Endometrial microvascular endothelial cells (primary cell): Measurements from ENCODE around the gene GJC1. TPM values are rescaled to one million over a fixed set of nuclear protein-coding genes. Genes with fewer than 3 reads are reported as not detected.
"Not testable (repeated sequence)": the region's sequence is repeated elsewhere in the genome, so short reads cannot be mapped to it uniquely, and the experiment has no call there.

Experiments
- in situ Hi-C: cut with HindIII; loops from 2 replicates; pipeline ENCODE4 v1.10.0; 2017; ENCODE audit warnings: low sequenced_read_pairs, low pct_unique_long_range_greater_than_20kb; ENCODE audit errors: inconsistent ontology term
- total RNA-seq: library from RNA; depleted of rRNA; stranded (reverse); fragments of >200 nt; gene quantifications from one replicate; pipeline ENCODE4 v1.2.3, GENCODE V29; 2015; ENCODE audit errors: inconsistent ontology term

GJC1 gene
- total RNA-seq, 1 donor from 2014 or later = 18.2 TPM

DNA sequence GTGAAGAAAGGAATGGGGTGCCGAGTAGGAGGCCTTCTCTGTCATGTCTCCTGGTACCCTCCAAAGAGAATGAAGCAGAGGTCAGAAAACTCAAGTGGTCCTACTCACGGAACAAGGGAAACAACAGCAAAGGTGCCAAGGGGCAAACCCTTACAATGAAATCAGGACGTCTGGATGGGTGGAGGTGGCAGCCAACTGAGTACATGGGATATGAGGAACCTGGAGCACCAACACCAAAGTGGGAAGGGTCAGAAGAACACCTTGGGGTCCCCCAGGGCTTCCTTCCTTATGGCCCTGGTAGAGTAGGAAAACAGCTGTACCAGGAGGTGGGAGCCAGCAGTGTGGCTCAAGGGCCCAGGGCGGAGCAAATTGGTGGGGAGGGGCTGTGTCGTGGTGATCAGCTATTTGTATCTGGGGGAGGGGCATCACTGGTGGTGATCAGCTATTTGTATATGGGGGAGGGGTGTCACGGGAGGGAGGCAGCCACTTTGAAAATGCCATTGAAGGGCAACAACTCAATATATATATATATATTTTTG, 18.2 kb upstream of the GJC1 start:
- in situ Hi-C loops = no loop called here

DNA sequence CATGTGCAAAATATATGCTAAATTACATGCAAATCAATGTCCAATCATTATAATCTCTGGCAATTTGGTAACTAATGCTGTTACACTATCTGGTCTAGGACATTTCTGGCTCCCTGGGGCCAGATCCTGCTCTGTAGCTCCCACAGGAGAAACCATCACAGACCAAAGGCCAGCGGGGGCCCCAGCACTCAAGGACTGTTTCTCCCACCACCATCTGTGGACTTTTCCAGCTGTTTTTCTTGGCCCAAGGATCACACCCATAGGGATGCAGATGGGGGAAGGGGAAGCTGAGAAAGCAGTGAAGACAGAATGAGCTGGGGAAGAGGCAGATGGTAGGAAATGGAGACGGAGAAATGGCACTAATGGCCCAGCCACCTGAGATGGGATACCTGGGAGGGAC, 17.5 kb upstream of the GJC1 start, which contains the start of gene HIGD1B:
TSS of gene HIGD1B (plus strand) at position 298 of the 400 bp plus-strand sequence. CDS start 270 bp downstream, outside the sequence.
- in situ Hi-C loops = no loop called here

DNA sequence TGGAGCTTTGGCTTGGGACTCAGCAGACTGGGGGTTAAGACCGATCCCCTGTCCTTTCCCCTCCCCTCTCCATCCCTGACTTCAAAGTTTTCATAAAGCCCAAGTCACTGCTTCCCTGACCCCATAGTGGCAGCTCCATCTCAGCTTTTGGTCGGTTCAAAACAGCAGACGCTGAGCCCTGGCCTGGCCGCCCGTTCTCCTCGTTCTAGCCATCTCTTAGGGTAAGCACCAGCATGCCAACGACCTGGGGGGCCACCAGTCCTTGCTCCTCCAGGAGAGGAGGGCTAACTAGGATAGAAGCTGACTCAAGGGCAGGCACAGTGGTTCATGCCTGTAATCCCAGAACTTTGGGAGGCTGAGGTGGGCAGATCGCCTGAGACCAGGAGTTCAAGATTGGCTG, 16.1 kb upstream of the GJC1 start:
- in situ Hi-C loops = no loop called here

DNA sequence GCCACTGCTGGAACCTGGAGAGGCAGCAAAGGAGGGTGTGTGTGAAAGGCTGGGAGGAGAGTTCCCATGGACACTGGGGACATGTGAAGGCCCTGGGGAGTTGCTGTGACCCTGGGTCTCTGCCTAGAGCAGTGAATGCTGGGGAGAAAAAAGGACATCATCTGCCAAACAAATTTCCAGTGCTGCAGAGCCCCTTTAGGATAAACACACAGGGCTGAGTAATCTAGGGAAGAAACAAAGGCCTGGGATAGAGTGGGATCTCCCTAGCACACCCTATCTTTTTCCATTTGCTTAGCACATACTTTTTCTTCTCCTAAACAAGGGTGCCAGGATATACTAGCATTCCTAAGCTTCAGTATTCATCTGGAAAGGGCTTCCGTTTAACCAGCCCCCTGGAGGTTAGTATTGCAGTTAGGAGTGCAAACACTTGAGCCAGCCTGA, 14.3 kb upstream of the GJC1 start:
- in situ Hi-C loops = no loop called here

DNA sequence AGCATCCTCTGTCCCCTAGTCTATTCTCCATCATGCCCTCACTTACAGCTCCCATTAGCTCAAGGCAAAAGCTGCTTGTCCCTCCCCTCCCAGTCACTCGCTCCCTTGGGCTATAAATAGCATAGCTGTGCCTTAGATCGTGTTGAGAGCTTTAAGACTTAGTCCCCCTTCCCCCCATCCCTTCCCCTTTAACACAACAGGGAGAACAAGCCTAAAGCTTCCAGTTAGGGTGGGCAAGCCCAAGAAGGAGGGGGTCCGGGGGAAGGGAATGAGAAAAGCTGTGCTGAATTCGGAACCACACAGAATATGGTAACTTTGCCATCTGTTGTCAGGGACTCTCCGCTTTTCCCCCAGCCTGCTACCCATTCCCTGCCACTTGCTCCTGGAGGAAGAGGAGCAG, 12.7 kb upstream of the GJC1 start:
- in situ Hi-C loops = no loop called here

DNA sequence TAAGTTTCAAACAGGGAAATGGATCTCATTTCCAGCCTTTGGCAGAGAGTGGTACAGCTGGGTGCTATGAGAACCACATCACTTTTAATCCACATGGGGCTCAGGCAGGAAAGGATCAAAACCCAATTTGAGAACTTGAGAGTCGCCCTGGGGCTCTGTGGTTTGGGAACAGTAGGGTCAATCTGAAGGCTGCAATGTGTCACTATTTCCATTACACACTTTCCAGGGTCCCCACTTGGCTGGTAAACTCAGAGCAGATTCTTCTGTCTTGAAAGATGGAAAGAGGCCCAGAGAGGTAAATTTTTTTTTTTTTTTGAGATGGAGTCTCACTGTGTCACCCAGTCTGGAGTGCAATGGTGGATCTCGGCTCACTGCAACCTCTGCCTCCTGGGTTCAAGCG, 10.8 kb upstream of the GJC1 start:
- in situ Hi-C loops = no loop called here

DNA sequence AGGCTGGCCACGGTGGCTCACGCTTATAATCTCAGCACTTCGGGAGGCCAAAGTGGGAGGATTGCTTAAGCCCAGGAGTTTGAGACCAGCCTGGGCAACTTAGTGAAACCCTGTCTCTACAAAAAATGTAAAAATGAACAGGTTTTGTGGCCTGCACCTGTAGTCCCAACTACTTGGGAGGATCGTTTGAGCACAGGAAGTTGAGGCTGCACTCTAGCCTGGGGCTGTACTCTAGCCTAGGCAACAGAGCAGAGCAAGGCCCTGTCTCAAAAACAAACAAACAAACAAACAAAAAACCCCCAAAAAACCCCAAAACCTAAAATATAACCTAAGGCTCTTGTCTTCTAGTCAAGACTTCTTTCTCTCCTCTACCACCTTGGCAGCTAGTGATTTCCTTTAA, 10.2 kb upstream of the GJC1 start:
- in situ Hi-C loops = no loop called here

DNA sequence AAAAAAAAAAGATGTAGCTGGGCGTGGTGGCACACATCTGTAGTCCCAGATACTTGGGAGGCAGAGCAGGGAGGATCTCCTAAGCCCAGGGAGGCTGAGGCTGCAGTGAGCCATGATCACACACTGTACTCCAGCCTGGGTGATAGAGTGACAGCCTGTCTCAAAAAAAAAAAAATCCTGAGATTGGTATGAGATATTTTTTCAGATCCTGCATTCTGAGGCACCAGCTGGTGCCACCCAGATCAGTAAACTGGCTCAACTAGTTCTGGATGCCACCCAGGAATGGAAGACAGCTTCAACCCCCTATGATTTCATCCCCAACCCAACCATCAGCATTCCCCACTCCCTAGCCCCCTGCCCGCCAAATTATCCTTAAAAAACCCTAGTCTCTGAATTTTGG, 7.1 kb upstream of the GJC1 start:
- in situ Hi-C loops = no loop called here

DNA sequence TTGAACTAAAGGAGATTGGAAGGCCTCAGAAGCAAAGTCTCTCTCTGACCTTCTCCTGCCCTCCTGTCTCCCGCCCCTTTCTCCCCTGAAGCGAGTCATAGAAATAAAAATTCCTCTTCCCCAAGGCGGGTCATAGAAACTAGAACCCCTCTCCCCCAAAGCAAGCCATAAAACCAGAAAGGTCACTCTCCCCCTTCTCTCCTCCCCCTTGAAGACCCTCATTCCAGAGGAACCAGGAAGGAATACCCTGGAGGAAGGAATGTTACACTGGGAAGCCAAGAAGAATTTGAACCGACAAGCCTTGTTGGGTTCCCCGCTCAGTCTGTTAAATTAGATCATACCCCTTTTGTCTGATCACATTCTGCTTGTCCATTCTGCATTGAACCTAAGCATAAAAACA, 2.7 kb upstream of the GJC1 start:
- in situ Hi-C loops = no loop called here

DNA sequence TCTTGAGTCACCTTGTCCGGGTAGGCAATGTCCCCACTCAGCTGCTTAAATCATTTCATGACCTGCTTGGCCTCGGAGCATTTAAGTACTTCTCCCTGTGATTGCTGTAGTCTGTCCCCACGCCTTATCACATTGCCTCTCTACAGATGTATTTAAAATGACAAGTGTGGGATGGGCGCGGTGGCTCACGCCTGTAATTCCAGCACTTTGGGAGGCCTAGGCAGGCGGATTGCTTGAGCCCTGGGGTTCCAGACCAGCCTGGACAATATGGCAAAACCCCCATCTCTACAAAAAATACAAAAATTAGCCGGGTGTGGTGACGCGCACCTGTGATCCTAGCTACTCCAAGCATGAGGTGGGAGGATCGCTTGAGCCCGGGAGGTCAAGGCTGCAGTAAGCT, 1.3 kb upstream of the GJC1 start:
- in situ Hi-C loops = no loop called here

DNA sequence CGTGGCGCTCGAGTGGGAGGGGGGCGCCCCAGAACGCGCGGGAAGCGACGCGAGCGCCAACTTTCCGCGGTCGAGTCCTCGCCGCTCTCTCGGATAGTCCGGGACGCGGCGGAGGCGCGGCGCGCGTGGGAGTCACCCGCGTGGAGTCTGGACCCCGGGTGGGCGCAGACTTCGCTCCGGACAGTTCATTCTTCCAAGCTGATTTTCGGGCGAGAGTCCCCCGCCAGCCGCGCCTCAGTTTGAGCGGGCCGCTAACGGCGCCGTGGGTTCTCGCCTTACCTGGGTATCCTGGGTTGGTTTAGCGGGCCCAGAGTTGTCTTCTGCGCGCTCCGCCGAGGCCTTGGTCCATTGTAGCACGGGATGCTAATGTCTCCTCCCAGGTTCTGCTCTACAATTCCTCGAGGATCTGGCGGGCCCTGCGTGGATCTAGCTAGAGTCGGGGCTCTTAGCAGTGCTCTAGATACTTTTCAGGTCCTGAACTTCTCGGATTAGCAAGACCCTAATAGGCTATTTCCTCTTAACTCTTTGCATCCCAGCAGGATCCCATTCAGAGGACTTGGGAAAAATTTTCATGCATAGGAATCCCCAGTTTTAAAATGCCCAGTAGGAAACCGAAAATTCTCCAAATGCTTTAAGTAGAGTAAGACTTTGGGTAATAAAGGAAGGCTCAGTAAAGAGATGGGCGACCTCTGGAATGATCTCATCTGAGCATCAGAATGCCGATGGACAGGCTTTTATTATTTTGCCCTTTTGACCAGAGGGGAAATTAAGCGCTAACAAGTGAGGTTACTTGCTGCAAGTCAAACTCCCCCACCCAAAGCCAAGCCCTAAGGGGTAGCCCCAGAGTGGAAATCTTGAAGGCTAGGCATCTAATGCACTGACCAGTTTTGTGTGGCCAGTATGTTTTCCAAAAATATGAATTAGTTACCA, 537 bp upstream of the GJC1 start:
- in situ Hi-C loops = no loop called here

DNA sequence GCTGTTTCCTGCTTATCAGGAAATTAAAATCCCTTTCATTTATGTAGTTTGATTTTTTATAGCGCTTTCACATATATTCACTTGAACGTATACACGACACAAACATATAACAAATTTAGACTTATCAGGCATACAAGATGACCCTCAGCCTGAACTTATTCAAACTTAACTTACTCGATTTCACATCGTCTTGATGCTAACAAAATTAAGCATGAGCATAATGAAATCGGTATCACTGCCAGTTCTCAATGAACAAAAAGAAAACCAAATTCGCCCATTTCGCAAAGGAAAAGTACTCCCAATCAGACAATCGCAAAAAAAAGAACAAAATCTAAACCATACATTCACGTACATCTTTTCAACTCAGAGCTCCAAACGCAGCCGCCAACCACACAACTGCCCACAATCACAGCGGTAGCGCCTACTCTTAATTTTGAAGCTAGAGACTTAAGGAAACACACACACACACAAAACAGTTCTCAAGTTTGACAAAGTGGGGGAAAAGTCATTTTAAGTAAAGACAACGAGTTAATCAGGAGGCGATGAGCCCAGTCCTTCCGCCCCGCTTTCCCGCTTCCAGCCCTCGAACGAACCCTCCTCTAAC, 1.1 kb downstream of the GJC1 start:
- in situ Hi-C loops = no loop called here

DNA sequence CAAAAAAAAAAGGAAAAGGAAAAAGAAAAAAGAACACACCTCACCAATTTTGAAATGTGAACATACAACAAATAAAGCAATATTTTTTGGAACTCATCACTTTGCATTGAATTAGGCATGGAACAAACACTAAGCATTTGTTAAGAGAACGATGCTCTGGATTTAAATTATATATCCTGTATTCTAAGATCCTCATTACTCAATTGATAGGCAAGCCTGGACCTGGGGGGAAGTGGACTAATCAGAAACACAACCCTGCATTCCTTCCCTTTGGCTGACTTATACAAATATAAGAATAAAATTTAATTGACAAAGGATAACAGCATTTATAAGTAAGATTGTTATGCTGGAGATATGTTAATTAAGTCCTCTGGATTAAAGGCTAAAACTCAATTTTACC, 2.2 kb downstream of the GJC1 start:
- in situ Hi-C loops = no loop called here

DNA sequence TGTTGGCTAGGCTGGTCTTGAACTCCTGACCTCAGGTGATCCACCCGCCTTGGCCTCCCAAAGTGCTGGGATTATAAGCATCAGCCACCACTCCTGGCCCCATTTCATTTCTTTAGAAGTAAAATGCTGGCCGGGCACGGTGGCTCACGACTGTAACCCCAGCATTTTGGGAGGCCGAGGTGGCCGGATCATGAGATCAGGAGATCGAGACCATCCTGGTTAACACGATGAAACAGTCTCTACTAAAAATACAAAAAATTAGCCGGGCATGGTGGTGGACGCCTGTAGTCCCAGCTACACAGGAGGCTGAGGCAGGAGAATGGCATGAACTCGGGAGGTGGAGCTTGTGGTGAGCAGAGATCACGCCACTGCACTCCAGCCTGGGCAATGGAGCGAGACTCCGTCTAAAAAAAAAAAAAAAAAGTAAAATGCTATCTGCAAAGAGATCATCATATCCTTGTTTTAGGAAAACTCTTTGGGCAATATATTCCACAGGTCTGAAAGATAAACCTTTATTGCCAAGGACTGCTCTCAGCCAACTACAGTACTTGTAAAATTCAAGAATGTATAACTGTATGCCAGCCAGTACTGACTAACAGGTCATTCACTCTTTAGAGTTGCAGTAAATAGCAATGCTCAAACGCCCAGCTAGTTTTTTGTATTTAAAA, 3.8 kb downstream of the GJC1 start:
- in situ Hi-C loops = no loop called here

DNA sequence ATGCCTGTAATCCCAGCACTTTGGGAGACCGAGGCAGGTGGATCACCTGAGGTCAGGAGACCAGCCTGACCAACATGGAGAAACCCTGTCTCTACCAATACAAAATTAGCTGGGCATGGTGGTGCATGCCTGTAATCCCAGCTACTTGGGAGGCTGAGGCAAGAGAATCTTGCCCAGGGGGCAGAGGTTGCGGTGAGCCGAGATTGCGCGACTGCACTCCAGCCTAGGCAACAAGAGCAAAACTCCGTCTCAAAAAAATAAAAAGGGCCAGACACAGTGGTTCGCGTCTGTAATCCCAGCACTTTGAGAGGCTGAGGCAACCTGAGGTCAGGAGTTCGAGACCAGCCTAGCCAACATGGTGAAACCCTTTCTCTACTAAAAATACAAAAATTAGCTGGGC, 4.9 kb downstream of the GJC1 start:
- in situ Hi-C loops = not testable (repeated sequence)

DNA sequence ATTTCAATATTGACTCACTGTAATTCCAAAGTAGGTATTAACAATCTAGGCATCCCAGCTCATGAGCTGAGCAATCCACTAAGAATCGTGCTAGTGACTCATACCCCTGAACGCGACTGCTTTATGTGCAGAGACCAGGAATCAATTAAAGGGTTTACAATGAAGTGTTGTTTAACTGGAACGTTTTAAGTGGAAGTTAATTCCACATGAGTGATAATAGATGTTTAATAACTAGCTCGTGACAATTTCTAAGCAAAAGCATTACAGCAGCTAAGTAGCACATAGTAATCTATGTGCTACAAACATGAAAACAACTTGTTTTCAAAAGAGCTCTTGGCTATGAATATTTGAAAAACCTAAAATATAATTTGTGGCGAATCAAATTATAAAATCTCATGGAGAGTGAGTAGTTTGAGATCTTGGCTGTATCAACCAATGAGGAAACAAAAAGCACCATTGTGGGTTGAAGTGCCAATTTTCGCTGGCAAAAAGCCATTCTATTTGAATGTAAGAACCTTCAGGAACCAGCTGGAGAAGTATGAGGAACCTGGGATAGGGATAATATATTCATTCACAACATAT, 9.4 kb downstream of the GJC1 start:
- in situ Hi-C loops = no loop called here

DNA sequence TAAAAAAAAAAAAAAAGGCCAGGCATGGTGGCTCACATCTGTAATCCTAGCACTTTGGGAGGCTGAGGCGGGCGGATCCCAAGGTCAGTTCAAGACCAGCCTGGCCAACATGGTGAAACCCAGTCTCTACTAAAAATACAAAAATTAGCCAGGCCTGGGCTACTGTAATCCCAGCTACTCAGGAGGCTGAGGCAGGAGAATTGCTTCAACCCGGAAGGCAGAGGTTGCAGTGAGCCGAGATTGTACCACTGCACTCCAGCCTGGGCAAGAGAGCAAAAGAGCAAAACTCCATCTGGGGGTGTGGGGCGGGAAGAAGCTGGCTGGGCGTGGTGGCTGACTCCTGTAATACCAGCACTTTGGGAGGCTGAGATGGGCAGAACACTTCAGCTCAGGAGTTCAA, 11.6 kb downstream of the GJC1 start:
- in situ Hi-C loops = not testable (repeated sequence)

DNA sequence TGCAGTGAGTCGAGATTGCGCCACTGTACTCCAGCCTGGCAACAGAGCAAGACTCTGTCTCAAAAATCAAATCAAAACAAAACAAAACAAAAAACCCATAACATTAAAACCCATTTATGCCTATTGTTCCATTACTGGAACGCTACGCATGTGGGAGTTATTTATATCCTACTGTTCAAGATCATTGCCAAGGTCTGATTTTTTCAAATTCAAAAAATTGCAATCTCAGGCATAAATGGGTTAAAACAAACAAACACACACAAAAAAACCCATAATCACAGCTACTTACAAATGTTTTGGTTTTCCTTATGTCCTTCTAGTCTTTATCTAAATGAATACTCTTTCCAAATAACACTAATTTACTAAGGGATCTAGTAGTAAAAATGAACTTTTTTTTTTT, 17.8 kb downstream of the GJC1 start:
- in situ Hi-C loops = no loop called here

DNA sequence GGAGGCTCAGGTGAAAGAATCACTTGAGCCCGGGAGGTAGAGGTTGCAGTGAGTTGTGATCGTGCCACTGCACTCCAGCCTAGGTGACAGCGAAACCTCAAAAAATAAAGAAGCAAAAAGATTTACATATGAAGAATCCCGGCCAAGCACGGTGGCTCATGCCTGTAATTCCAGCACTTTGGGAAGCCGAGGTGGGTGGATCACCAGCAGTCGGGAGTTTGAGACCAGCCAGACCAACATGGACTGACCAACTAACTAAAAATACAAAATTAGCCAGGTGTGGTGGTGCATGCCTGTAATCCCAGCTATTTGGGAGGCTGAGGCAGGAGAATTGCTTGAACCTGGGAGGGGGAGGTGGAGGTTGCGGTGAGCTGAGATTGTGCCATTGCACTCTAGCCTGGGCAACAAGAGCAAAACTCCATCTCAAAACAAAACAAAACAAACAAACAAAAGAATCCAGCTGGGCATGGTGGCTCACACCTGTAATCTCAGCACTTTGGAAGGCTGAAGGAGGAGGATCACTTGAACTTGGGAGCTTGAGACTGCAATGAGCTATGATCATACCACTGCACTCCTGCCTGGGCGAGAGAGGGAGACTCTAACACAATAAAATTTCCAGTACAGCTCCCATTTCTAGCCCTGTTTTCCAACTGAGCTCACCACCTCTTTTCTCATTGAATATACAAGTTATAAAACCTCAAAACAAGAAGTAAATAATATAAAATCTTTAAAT, 21.3 kb downstream of the GJC1 start:
- in situ Hi-C loops = not testable (repeated sequence)
